ENCODE results near the gene GIPC3.

The GIPC3 gene

GRCh38 chr19:3548606-3549005 is 36.7 kb upstream of the GIPC3 start:
- Mint-ChIP-seq H3K4me1 (no peaks in the 10 kb centered on the region), H3K27ac (no peak overlapping the region), H3K4me3 (no peak overlapping the region), H3K27me3 (ENCODE audit: low read depth) (no peaks in the 10 kb centered on the region), H3K36me3 (ENCODE audit: low read depth) (peaks cover 5% of the 10 kb centered on the region), H3K9me3 (no peaks in the 10 kb centered on the region)
- TF ChIP-seq CTCF (IDR thresholded peaks at IDR 0.05; ENCODE audit: unreplicated experiment in 3 of 3): no peak

- Mint-ChIP-seq H3K27me3 (ENCODE audit: low read depth) (no peaks in the 10 kb centered on the region), H3K4me1 (peaks cover 5% of the 10 kb centered on the region), H3K4me3 (no peak overlapping the region), H3K36me3 (ENCODE audit: low read depth) (peaks cover 5% of the 10 kb centered on the region), H3K27ac (no peak overlapping the region), H3K9me3 (no peaks in the 10 kb centered on the region)
- TF ChIP-seq CTCF (IDR thresholded peaks at IDR 0.05; ENCODE audit: unreplicated experiment in 3 of 3): no peak
These were observed 35.5 kb upstream of the GIPC3 start for GRCh38 chr19:3549816-3550215.

GRCh38 chr19:3550947-3551791 is 34.1 kb upstream of the GIPC3 start:
- no peaks in the 10 kb centered on the region for H3K36me3 Mint-ChIP-seq (ENCODE audit: low read depth)
- no peak overlapping the region for H3K27ac Mint-ChIP-seq
- no peaks in the 10 kb centered on the region for H3K27me3 Mint-ChIP-seq (ENCODE audit: low read depth)
- H3K4me1 Mint-ChIP-seq: peaks cover 13% of the 10 kb centered on the region
- no peaks in the 10 kb centered on the region for H3K9me3 Mint-ChIP-seq
- no peak overlapping the region for H3K4me3 Mint-ChIP-seq
- no peak for TF ChIP-seq CTCF (IDR thresholded peaks at IDR 0.05; ENCODE audit: unreplicated experiment in 3 of 3)

- no peaks in the 10 kb centered on the region for H3K9me3 Mint-ChIP-seq
These were observed 33.5 kb upstream of the GIPC3 start for GRCh38 chr19:3551792-3552095.

GRCh38 chr19:3554254-3555083 is 30.8 kb upstream of the GIPC3 start:
- no peaks in the 10 kb centered on the region for H3K27me3 Mint-ChIP-seq (ENCODE audit: low read depth)
- H3K36me3 Mint-ChIP-seq (ENCODE audit: low read depth): no peaks in the 10 kb centered on the region
- H3K4me3 Mint-ChIP-seq: peak overlapping the region; percentile 75 to 96 (median 81)
- peaks cover 25% of the 10 kb centered on the region for H3K4me1 Mint-ChIP-seq
- peak overlapping the region in 2 of 3 experiments; percentile 58 to 59 for H3K27ac Mint-ChIP-seq
- no peak for TF ChIP-seq CTCF (IDR thresholded peaks at IDR 0.05; ENCODE audit: unreplicated experiment in 3 of 3)
- no peaks in the 10 kb centered on the region for H3K9me3 Mint-ChIP-seq

More at GRCh38 chr19:3551792-3552095, 33.5 kb upstream of the GIPC3 start:
- H3K36me3 Mint-ChIP-seq (ENCODE audit: low read depth): no peaks in the 10 kb centered on the region
- H3K4me3 Mint-ChIP-seq: no peak overlapping the region
- peaks cover 19% of the 10 kb centered on the region for H3K4me1 Mint-ChIP-seq
- H3K27ac Mint-ChIP-seq: no peak overlapping the region
- no peak for TF ChIP-seq CTCF (IDR thresholded peaks at IDR 0.05; ENCODE audit: unreplicated experiment in 3 of 3)
- H3K27me3 Mint-ChIP-seq (ENCODE audit: low read depth): no peaks in the 10 kb centered on the region

All from nephron (organoid).